HG02588 (cell line): ENCODE results near the gene TRERF1.
"Not testable (repeated sequence)": the region's sequence is repeated elsewhere in the genome, so short reads cannot be mapped to it uniquely, and the experiment has no call there.

Source experiments
- ATAC-seq: cut with Tn5 transposase; IDR thresholded peaks from one replicate; pipeline ENCODE4 v1.9.1; 2021; ENCODE audit warnings: mild to moderate bottlenecking, moderate library complexity; ENCODE audit not compliant: unreplicated experiment

The TRERF1 gene, protein sequence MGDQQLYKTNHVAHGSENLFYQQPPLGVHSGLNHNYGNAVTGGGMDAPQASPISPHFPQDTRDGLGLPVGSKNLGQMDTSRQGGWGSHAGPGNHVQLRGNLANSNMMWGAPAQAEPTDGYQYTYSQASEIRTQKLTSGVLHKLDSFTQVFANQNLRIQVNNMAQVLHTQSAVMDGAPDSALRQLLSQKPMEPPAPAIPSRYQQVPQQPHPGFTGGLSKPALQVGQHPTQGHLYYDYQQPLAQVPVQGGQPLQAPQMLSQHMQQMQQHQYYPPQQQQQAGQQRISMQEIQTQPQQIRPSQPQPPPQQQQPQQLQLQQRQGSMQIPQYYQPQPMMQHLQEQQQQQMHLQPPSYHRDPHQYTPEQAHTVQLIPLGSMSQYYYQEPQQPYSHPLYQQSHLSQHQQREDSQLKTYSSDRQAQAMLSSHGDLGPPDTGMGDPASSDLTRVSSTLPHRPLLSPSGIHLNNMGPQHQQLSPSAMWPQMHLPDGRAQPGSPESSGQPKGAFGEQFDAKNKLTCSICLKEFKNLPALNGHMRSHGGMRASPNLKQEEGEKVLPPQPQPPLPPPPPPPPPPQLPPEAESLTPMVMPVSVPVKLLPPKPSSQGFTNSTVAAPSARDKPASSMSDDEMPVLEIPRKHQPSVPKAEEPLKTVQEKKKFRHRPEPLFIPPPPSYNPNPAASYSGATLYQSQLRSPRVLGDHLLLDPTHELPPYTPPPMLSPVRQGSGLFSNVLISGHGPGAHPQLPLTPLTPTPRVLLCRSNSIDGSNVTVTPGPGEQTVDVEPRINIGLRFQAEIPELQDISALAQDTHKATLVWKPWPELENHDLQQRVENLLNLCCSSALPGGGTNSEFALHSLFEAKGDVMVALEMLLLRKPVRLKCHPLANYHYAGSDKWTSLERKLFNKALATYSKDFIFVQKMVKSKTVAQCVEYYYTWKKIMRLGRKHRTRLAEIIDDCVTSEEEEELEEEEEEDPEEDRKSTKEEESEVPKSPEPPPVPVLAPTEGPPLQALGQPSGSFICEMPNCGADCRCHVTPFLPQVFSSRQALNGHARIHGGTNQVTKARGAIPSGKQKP (N-terminal part only)

DNA sequence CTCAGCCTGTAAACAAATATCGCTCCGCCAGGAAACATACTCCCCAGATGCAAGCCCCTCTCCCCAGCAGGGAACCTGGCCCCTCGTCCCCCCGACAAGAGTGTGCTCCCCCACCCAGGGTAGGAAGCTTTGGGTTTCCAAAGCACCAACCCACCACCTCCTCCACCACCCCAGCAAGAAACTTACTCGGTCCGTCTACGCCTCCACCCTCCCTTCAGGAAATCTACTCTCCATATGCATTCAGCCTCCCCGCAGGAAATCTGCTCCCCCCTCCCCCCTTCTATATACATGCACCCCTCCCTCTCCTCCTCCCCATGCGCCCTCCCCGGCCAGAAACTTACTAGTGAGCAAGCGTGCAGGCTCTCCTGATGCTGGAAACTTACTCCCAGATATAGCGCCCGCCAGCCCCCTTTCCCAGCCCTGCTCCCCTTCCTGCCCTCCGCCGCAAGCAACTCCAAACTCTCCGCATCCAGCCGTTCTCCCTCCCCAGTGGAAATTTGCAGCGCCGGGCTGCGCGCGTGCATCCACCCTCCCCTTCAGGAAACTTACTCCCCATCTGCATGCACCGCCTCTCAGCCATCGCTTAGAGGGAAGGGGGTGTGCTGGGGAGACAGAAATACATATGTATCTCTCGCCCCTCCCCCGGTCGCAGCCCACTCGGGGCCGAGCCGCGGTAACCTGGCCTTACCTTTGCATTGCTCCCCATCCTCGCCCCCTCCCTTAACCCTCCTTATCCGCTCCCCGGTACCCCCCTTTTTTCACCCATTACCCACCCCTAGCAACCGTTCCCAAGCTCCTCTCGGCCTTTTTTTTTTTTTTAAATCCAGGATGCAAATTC, at the start of gene TRERF1:
Gene TRERF1, minus strand, starts transcription at position 594 of the 838 bp plus-strand sequence. CDS start 182,336 bp downstream, outside the sequence.
- ATAC-seq = peak; percentile 29

DNA sequence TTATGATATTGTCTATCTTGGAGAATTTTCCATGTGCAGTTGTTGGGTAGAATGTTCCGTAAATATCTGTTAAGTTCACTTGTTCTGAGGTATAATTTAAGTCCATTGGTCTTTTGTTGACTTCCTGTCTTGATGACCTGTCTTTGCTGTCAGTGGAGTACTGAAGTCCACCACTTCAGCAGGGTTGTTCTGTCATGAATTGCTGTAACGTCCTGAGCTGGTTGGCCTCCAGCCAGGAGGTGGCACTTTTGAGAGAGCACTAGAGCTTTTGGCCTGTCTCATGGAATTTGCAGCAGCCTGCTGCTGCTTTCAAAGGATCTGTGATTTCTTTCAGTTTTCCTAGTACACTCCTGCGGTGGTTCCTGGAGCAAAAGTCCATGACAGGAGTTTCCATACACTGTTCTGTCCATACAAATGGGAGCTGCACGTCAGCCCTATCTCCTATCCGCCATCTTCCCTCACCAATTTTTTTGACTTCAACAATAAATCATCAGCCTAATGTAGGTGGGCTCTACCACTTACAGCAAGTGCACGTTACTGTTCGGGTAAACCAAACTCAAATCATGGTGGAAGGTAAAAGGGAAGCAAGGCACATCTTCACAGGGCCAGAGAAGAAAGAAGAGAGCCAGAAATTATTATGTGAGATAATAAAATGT, 46.9 kb upstream of the TRERF1 start:
- ATAC-seq = no peak

DNA sequence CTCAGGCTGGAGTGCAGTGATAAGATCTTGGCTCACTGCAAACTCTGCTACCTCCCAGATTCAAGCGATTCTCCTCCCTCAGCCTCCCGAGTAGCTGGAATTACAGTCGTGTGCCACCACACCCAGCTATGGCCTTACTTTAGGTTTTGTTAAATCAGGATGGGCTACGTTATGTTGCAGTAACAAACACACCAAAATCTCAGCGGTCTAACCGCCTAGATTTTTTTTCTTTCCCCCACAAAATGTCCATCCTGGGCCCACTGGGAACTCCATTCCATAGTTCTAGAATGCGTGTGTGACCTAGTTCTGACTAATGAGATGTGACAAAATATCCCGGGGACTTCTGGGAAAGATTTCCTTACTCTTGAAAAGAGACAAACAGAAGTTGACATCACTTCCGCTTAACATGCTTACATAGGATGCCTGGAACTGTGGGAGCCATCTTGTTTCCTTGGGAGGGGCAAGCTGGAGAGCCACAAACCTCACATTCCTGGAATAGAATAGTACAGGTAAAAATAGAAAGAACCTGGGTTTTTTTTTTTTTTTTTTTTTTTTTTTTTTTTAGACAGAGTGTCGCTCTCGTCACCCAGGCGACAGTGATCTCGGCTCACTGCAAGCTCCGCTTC, 42.3 kb upstream of the TRERF1 start:
- no peak for ATAC-seq

DNA sequence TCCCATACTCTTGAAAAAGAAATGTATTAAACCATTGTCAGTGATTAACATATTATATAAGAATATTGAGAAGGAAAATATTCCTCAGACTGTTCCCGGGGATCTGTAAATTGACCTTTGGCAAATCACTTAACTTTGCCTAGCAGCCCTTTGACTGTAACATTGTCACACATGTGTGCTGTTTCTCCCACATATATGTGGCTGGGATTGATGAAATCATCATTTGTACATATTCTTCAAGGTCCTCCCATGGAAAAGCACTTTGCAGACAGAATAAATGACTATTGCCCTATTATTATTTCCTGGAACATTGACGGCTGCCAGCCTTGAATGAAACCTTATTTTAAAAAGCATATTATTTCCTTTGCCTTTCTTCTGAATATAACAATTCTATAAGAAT, 36.4 kb upstream of the TRERF1 start:
- no peak for ATAC-seq

DNA sequence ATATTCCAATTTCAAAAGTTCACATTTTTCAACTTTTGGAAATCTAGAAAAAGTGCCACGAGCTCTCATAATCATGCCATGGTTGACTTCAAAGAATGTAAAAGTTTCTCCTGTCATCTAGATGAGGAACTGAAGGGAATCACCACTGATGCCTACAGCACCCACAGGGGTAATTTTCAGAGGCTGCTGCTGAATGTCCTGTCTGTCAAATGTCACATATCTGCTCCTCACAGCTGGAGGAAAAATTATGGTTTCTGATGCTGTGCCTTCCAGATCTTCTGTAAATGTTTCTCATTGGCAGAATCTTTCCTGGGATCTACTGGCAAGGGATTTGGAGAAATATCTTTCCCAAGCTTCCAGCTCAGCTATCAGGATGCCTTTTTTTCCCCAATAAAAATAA, 32.5 kb upstream of the TRERF1 start:
- no peak for ATAC-seq

DNA sequence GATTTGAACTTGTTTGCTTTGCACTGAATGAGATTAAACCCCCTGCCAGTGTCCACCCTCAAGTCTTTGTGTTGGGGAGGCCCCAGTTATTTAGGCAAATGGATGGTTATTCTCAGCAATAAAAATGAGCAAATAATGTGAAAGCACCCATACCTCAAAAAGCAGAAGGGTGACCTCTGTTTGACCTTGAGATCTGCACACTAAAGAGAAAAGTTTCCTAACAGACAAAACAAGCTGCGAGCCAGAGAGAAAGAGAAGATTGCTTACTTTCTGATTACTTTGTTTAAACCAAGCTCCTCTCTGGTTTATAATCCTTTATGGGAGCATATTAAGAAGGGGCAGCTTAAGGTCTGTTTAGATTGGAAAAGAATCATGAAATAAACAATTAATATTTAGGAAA, 30.4 kb upstream of the TRERF1 start:
- ATAC-seq = no peak

DNA sequence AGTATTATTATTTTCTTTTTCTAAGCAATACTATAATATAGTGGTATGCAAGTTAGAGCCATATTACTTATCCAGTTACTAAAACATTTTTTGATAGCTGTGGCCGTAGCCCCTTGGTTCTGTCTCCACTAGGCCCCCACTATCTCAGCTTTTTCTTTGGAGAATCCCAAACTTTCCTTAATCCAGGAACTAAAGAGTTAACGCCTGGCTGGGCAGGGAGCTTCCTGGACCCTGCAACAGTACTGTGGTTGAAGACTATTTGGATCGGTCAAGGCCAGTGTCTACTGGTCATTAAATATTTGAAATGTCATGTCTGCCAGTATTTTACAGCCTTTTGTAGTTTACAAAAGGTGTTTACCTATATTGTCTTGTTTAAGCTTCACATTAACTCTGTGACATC, 20.0 kb upstream of the TRERF1 start:
- no peak for ATAC-seq

DNA sequence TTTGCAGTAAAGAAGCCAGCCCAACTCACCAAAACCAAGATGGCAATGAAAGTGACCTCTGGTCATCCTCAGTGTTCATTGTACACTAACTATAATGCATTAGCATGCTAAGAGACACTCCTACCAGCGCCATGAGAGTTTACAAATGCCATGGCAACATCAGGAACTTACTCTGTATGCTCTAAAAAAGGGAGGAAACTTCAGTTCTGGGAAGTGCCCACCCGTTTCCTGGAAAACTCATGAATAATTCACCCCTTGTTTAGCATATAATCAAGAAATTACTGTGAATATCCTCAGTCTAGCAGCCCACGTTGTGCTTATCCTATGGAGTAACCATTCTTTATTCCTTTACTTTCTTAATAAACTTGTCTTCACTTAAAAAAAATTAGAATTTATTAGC, 19.4 kb upstream of the TRERF1 start:
- no peak for ATAC-seq

DNA sequence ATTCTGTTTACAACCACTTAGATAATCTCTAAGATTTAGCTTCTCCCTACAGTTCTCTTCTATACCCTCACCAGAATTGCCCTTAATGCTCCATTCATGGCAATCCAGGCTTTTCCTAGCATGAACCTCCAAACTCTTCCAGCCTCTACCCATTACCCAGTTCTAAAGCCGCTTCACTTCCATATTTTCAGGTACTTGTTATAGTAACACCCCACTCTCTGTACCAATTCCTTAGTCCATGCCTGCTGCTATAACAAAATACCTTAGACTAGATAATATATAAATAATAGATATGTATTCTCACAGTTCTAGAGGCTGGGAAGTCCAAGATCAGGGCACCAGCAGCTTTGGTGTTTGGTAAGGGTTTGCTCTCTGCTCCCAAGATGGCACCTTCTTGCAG, 16.5 kb upstream of the TRERF1 start:
- ATAC-seq = no peak

DNA sequence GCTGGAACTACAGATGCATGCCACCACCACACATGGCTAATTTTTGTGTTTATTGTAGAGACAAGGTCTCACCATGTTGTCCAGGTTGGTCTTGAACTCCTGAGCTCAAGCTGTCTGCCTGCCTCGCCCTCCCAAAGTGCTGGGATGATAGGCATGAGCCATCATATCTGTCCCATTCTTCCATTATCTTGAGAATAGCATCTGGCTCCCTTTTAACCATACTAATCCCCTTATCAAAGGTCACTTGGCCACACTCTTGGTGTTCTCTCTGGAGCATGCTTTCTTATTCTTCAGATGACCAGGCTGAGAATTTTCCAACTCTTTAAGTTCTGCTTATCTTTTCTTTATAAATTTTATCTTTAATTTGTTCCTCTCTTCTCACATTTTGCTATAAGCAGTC, 15.9 kb upstream of the TRERF1 start:
- no peak for ATAC-seq

DNA sequence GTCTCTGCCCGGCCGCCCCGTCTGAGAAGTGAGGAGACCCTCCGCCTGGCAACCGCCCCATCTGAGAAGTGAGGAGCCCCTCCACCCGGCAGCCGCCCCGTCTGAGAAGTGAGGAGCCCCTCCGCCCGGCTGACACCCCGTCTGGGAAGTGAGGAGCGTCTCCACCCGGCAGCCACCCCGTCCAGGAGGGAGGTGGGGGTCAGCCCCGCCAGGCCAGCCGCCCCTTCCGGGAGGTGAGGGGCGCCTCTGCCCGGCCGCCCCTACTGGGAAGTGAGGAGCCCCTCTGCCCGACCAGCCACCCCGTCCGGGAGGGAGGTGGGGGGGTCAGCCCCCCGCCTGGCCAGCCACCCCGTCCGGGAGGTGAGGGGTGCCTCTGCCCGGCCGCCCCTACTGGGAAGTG, 14.7 kb upstream of the TRERF1 start:
- ATAC-seq = not testable (repeated sequence)

DNA sequence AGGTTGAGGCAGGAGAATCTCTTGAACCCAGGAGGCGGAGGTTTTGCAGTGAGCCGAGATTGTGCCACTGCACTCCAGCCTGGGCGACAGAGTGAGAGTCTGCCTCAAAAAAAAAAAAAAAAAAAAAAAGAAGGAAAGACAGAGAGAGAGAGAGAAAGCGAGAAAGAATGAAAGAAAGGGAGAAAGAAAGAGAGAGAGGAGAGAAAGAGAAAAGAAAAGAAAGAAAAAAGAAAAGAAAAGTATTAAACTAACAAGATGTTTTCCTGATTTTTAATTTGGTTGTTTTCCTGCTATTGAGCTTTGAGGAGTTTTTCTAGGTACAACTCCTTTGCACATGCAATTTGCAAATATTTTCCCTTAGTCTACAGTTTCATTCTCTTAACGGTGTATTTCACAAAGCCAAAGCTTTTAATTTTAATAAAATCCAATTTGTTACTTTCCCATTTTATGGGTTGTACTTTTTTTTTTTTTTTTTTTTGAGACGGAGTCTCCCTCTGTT, 10.8 kb upstream of the TRERF1 start:
- ATAC-seq = no peak

DNA sequence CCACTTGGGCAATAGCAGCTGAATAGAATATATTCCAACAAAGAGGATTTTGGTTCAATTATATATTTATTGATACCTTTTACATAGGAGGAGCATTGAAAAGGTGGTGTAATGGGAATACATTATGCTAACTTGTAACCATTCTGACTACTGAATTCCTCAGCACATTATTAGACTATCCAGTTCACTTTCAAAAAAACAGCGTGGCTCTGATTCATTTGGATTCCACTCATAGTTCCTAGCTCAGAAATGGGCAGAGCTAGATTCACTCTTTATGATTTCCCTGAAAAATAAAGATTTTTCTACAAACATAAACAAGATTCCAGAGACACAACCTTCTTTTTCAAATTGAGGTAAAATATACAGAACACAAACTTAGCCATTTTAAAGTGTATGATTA, 9.2 kb upstream of the TRERF1 start:
- ATAC-seq = no peak

DNA sequence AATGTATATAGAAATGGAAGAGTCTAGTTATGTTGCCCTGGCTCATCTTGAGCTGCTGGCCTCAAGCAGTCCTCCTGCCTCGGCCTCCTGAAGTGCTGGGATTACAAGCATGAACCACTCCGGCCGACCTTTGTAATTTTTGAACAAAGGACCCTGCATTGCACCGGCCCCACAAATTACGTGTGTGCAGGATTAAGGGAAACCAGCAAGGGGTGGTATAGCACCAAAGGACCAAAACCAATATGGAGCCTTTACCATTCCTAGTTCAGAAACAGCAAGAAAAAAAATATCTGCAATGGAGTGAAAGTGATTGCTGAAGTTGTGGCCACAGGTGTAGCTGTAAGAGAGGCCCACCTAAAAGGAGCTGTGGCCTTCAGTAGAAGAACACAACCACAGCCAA, 8.2 kb upstream of the TRERF1 start:
- ATAC-seq = no peak

DNA sequence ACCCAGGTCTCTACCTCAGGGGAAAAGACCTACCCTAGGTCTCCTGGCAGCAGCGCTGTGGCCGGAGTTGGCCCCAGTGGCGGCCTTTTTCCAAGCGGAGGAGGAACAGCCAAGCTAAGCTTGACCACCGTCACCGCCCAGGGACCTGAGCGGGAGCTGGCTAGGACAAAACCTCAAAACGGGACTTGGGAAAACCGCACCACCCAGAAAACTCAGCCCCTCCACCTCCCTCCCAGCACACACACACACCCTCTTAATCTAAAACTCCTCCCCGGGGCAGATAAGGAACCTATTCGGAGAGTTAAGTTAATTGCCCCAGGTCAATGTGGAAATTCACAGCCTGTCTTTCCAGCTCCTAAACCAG, 2.7 kb upstream of the TRERF1 start:
- no peak for ATAC-seq

DNA sequence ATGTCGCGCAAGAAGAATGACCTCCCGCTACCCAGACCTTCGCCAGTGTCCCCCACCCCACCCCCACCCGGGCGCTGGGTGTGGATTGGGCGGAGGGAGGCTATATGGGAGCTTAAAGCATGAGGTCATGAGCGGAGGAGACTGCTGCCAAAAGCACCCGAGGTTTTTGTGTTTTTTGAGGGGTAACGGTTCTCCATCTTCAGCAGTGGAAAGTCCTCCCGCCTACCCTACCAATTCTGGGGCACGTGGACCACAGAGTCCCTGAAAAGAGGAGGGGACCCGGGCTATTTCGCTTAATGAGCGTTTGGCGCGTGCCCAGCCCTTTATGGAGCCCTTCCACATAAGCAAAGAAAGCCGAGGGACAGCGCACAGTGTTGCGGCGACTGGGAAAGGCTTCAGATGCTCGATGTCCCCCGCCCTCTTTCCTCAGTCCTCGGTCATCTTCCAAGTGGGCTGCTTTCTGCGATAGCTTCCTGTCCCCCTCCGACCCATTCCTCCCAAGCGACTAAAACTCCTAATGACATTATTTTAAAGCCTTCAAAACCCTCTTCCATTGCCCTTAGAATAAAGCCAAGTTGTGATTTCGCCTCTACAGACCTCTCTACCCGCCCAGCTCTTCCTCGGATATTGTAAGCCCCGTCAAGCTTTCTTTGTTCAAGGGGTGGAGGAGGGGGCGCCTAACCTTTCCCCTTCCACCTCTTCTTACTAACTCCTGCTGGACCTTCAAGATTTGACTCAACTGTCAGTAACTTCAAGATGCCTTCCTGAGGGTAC, 2.1 kb upstream of the TRERF1 start:
- no peak for ATAC-seq

DNA sequence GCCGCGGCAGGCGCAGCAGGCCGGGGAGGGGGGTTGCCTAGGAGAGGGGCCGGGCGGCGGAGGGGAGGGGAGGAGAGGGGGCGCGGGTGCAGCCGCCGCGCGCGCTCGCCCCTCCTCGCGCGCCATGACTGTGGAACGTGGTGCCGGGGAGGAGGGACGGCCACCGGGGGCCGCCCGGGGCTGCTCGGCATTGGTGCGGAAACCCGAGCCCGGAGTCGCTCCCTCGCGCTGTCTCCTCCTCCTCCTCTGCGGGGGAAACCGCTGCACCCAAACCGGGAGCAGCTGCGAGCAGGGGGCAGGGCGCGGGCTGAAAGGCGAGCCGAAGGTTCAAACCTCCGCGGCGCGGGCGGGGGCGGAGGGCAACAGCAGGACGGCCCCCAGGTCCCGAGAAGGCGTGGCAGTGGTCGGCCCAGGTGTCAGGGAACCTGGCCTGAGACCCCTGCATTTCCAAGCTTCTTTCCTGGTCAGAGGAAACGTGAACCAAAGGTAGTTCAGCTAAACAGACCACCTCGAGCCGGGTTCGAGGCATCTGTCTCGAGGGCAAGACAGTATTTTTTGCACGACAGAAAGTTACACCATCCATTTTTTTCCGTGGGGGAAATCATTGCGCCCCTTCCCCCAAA, 1.4 kb upstream of the TRERF1 start:
- ATAC-seq = peak; percentile 71
